Osteoblast (primary cell): ENCODE results near the gene SGO2. TPM values are rescaled to one million over a fixed set of nuclear protein-coding genes. Genes with fewer than 3 reads are reported as not detected.
"Not testable (repeated sequence)": the region's sequence is repeated elsewhere in the genome, so short reads cannot be mapped to it uniquely, and the experiment has no call there.

ENCODE experiments used
- DNase-seq: peaks from one replicate; pipeline ENCODE4 v3.0.0; 2011; ENCODE audit warnings: low spot score, mixed read lengths; ENCODE audit not compliant: insufficient read length; ENCODE audit errors: missing footprints
- H2AFZ ChIP-seq: 2 replicates; pipeline ENCODE4 v1.6.0; 2011; ENCODE audit warnings: mild to moderate bottlenecking, low read length
- H3K27ac ChIP-seq: 2 replicates; pipeline ENCODE4 v1.5.1; 2011; ENCODE audit warnings: mild to moderate bottlenecking, low read depth, low read length, moderate library complexity
- H3K27me3 ChIP-seq: 2 replicates; pipeline ENCODE4 v1.6.0; 2012; ENCODE audit warnings: mild to moderate bottlenecking, control low read depth, inconsistent platforms, low read length, moderate library complexity; ENCODE audit not compliant: insufficient read depth
- H3K36me3 ChIP-seq: 2 replicates; pipeline ENCODE4 v1.5.1; 2011; ENCODE audit warnings: mild to moderate bottlenecking, low read length, control low read depth, moderate library complexity; ENCODE audit not compliant: insufficient read depth
- H3K4me1 ChIP-seq: 2 replicates; pipeline ENCODE4 v1.5.1; 2011; ENCODE audit warnings: mild to moderate bottlenecking, low read length, control low read depth, moderate library complexity; ENCODE audit not compliant: insufficient read depth
- H3K4me2 ChIP-seq: 2 replicates; pipeline ENCODE4 v1.6.0; 2011; ENCODE audit warnings: mild to moderate bottlenecking, low read length; ENCODE audit not compliant: insufficient read depth
- H3K4me3 ChIP-seq: fragments of 200-600 bp; sonication (generic); 3 replicates; pipeline ENCODE4 v1.5.1; 2012; ENCODE audit warnings: mild to moderate bottlenecking, low read length, inconsistent platforms; ENCODE audit not compliant: insufficient read depth
- H3K79me2 ChIP-seq: 2 replicates; pipeline ENCODE4 v1.6.0; 2012; ENCODE audit warnings: mild to moderate bottlenecking, low read length, control low read depth, inconsistent platforms; ENCODE audit not compliant: insufficient read depth
- H3K9me3 ChIP-seq: 2 replicates; pipeline ENCODE4 v1.5.1; 2011; ENCODE audit warnings: low read depth, low read length, control low read depth
- H4K20me1 ChIP-seq: 2 replicates; pipeline ENCODE4 v1.6.0; 2012; ENCODE audit warnings: mild to moderate bottlenecking, low read length, control low read depth; ENCODE audit not compliant: insufficient read depth
- CTCF ChIP-seq: IDR thresholded peaks from 2 replicates; pipeline ENCODE4 v1.5.1; 2011; ENCODE audit warnings: mild to moderate bottlenecking, low read depth, low read length, moderate library complexity; ENCODE audit errors: extremely low read depth
- total RNA-seq: library from RNA; depleted of rRNA; stranded (reverse); fragments of >200 nt; gene quantifications from 2 replicates; pipeline ENCODE4 v1.2.3, GENCODE V29; 2012

The SGO2 gene
- total RNA-seq, 1 donor, result 4.0 TPM

DNA sequence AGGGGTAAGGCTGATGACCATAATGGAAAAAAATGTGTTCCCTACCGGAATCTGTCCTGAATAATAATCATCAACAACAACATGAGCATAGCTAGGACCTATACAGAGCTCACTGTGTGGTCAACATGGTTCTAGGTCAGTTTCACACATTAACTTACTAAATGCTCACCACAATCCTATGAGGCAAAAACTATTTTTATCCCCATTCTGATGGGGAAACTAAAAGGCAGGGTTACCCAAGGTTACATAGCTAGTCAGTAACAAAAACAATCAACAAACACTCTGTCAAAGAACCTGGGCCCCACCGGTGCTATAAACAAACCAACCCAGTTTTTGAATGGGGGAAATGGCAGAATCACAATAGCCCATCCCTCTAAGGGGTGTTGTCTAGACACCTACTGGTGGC is 100.0 kb downstream of the SGO2 start:
- H3K27ac ChIP-seq, result no peak overlapping the region
- H2AFZ ChIP-seq, result no peak overlapping the region
- no peak overlapping the region for H3K4me2 ChIP-seq

GRCh38 chr2:200627110-200627770 is 101.2 kb downstream of the SGO2 start:
- no peaks in the 10 kb centered on the region for H3K79me2 ChIP-seq
- H3K9me3 ChIP-seq, result no peaks in the 10 kb centered on the region
- no peak overlapping the region for H3K4me2 ChIP-seq
- H3K4me1 ChIP-seq, result peaks cover 30% of the 10 kb centered on the region
- no peaks in the 10 kb centered on the region for H4K20me1 ChIP-seq
- no peak overlapping the region for H2AFZ ChIP-seq
- no peak overlapping the region for H3K27ac ChIP-seq
- no peak for DNase-seq
- no peak for TF ChIP-seq CTCF
- H3K36me3 ChIP-seq, result no peaks in the 10 kb centered on the region
- H3K4me3 ChIP-seq, result no peak overlapping the region
- no peaks in the 10 kb centered on the region for H3K27me3 ChIP-seq

More for the DNA sequence above, 100.0 kb downstream of the SGO2 start:
- Histone ChIP-seq H3K4me3 (no peak overlapping the region), H3K27me3 (no peaks in the 10 kb centered on the region), H3K9me3 (no peaks in the 10 kb centered on the region), H3K4me1 (peaks cover 30% of the 10 kb centered on the region), H3K36me3 (no peaks in the 10 kb centered on the region), H3K79me2 (no peaks in the 10 kb centered on the region), H4K20me1 (no peaks in the 10 kb centered on the region)
- no peak for DNase-seq
- no peak for TF ChIP-seq CTCF

GRCh38 chr2:200628461-200628860 is 102.5 kb downstream of the SGO2 start:
- H3K4me1 ChIP-seq, result peaks cover 30% of the 10 kb centered on the region
- not testable (repeated sequence) for H3K4me2 ChIP-seq, H3K4me3 ChIP-seq, H3K79me2 ChIP-seq, H3K36me3 ChIP-seq, H3K27me3 ChIP-seq, DNase-seq, H3K27ac ChIP-seq, H2AFZ ChIP-seq, H3K9me3 ChIP-seq, H4K20me1 ChIP-seq

- Histone ChIP-seq H3K36me3 (no peaks in the 10 kb centered on the region), H3K27me3 (no peaks in the 10 kb centered on the region), H4K20me1 (no peaks in the 10 kb centered on the region), H3K27ac (no peak overlapping the region), H3K9me3 (no peaks in the 10 kb centered on the region), H3K79me2 (no peaks in the 10 kb centered on the region), H3K4me3 (no peak overlapping the region), H3K4me1 (peaks cover 3% of the 10 kb centered on the region), H3K4me2 (no peak overlapping the region), H2AFZ (no peak overlapping the region)
- TF ChIP-seq CTCF, result no peak
- no peak for DNase-seq
Measured at GRCh38 chr2:200631287-200631686, 105.3 kb downstream of the SGO2 start.

Other genes with a start within 250 kb of the SGO2 start
- 74.6 and 85.2 TPM in 2 replicates for gene SPATS2L, start 219.5 kb upstream of the SGO2 start, total RNA-seq
- 32.7 and 33.7 TPM in 2 replicates for gene KCTD18, start 16.1 kb upstream of the SGO2 start, total RNA-seq
- 76.4 and 87.8 TPM in 2 replicates for gene AOX1, start 59.8 kb downstream of the SGO2 start, total RNA-seq